Smooth muscle cell of the brain vasculature (primary cell): ENCODE results near the gene SLC22A12.

ENCODE experiments used
- DNase-seq: peaks from one replicate; pipeline ENCODE4 v3.0.0-alpha.2; 2012; ENCODE audit warnings: low read depth, low spot score

Gene SLC22A12

GRCh38 chr11:64604458-64605243 lies 13.6 kb downstream of the SLC22A12 start:
- DNase-seq, result no peak

GRCh38 chr11:64605244-64605560 lies 14.2 kb downstream of the SLC22A12 start:
- no peak for DNase-seq

DNA sequence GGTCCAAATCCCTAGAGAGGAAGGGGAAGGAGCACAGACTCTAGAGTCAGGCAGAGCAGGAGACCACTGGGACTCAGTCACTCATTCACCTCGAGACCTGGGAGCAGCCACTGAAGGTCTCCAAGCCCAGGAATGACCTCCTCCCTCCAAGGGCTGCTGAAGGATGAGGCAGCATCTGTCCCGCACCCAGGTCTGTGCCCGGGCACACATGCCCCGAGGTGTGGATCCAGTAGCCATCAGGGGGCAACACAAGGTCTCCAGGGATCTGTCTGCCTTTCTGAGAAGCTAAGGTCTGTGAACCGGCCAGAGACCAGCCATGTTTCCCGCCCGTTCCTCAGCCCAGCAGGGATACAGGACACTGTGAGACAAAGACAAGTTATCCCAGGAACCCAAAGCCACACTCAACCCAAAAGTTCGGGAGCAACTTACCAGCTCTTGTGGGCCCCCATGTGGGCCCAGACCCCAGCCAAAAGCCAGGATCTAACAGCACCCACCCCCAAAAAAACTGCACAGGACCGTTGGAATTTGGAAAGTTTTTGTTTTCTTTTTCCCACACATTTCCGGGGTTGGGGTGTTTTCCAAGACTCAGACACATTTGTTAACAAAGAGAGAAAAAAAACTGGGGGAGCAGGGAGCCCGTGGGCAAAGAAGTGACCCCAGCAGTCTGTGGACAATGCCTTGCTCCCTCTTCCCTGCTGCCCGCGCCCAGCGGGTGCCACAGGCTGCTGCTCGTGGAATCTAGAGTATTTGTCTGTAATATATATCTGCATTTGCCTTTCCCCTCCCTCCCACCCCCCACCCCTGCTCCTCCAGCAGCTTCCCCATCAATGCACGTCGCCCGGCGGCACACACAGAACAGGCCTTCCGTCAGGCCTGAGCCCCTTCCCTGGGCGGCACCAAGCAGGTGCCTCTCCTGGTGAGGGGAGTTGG lies 14.9 kb downstream of the SLC22A12 start:
- no peak for DNase-seq

- no peak for DNase-seq
Measured at GRCh38 chr11:64606796-64607380, 15.9 kb downstream of the SLC22A12 start.

DNA sequence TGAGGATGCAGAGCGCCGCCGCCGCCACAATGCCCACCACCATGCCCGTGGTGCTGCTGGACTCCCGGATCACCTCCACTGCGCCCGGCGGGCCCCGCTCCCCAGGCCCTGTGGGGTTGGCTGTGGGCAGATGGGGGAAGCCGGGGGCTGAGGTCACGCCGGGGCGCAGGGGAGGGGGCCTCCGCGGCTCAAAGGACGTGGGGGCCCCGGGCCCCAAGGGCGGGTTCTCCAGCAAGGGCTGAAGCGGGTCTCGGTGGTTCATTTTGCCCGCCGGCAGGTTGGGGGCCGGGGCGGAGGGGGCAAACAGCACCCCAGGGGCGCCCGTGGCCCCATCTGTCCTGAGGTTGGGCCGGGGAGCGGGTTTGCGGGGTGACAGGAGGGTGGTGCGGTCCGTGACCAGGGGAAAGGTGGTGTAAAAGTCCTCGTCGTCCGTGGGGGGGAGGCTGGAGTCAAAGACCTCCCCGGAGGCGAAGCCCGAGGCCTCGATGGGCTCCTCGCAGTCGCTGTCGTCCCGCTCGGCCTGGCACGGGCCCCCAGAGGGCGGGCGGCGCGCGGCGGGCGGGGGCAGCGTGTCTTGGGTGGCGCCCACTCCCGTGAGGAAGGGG lies 16.5 kb downstream of the SLC22A12 start:
- DNase-seq, result no peak

DNA sequence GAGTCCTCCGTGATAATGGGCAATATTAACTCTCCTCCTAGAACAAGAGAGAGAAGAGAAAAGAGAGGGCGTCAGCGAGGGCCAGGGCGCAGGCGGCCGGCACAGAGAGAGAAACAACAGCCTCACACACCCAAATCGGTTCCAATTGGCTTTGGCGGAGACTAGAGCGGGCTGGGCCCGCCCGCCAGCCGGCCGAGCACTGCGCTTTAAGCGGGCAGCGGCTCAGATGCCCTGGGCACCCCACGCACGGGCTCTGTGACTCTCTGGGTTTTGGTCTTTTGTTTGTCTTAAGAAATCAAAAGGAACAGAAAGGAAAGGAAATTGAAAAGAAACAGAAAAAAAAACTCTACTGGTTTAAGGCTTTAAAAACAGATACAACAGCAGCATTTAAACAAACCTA lies 17.0 kb downstream of the SLC22A12 start:
- no peak for DNase-seq

DNA sequence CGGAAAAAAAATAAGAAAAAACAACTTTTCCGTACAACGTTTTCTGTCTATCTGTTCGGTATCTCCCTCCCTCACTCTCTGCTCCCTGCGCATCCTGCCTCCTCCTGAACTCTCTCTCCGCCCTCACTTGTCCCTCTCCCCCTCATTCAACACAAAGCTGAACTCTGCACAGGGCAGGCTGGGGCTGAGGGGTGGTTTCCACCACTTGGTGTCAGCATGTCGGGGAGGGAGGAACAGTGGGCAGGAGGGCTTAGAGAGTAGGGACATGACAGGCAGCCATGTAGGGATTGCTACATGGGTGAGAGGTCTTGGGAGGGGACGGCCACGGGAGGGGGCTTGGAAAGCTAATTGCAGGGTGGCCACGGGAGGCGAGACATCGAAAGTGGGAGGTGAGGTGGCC lies 17.6 kb downstream of the SLC22A12 start:
- DNase-seq, result no peak

- DNase-seq, result no peak
Measured at GRCh38 chr11:64609436-64610047, 18.5 kb downstream of the SLC22A12 start.

DNA sequence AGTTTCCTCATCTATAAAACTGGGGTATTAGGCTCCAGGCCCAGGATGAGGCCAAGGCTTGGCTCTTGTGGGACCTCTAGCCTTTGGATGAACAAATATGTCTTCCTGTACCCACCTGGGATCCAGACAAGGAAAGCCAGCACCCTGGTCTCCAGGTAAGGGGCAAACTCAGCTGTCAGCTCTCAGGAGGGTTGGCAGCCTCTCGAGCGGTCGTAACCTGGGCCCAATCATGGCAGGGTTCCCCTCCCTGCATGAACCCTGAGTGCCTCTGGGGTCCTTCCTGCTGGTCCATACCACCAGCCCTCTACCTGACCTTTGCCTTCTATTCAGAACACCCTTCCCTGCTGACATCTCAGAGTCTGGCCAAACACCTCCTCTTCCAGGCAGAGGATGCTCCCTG lies 19.6 kb downstream of the SLC22A12 start:
- DNase-seq, result no peak

- DNase-seq, result no peak
Measured at GRCh38 chr11:64611176-64611575, 20.2 kb downstream of the SLC22A12 start.

DNA sequence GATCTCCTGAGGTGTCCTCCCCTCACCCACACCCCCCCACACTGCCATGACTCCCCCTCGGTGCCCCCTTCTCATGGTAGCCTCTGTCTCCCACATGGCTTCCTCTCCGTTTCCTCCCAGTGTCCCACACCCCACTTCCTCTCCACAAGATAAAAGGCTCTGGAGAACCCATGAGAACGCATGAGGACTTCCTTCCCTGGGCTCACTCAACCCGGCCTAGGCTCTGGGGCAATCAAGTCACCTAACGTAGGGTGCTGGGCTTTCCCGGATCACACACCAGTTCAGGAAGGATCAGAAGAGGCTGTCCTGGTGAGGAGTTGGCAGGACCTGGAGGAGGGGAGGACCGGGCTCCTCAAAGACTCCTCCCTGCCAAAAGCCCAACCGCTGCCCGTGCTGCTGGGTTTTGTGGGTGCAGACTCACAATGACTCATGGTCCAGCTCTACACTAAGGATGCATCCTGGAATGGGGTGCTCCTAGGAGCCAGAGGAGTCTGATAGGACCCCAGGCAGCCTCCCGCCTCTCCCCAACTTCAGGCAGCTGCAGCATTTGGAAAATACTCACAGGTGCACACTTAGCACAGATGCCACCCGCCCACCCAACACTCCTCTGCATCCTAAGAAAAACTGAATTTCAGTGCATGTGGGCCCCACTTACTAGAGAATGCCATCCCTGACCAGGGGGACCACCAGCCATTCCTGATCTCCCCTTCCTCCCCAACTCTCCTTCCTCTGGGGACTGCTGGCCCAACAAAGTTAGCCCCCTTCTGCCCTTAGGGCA lies 21.0 kb downstream of the SLC22A12 start:
- DNase-seq, result no peak

- DNase-seq, result no peak
Measured at GRCh38 chr11:64613648-64614047, 22.6 kb downstream of the SLC22A12 start.

- no peak for DNase-seq
Measured at GRCh38 chr11:64614917-64615316, 23.9 kb downstream of the SLC22A12 start.

DNA sequence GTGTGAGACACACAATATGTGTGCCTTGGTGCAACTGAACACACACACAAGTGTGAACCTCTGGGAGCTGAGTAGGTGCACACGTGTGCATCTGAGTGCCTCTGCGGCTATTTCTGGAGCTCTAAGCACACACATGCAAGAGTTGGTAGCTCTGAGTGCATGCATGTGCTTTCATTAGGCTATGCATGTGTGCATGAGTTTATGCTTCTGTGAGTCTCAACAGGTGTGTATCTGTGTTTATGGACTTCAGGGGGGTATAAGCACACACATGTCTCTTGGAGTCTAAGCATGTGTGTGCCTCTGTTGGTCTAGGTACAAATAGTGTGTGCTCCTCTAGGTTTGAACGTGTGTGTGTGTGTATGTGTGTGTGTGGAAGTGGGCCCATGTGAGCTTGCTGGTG lies 25.8 kb downstream of the SLC22A12 start:
- no peak for DNase-seq

- no peak for DNase-seq
Measured at GRCh38 chr11:64619196-64619595, 28.2 kb downstream of the SLC22A12 start.

DNA sequence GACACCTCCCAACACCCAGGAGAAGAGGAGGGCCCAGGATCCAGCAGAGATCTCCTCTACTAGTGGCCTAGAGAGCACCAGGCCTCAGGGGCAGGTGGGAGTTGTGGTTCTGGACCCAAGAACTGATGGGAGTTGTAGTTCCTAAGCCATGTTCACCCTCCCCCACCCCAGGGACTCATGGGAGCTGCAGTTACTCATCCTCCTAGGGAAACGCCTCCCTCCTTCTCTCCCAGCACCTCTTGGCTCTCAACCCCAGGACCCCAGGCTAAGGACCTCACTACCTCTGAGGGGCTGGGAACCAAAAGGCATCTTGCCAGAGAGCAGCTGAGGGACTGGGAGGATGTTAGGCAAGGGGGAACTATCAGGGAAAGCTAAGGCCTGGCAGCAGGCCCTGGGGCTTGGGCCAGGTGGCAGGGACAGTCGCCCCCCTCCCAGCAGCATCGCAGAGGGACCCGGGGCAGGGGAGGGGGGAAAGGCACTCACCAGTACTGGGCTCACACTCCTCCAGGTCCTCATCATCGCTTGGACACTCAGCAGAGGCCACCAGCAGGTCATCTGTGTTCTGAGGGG lies 28.9 kb downstream of the SLC22A12 start:
- DNase-seq, result peak; percentile 1

GRCh38 chr11:64620381-64620971 lies 29.5 kb downstream of the SLC22A12 start:
- DNase-seq, result no peak

GRCh38 chr11:64621283-64622019 lies 30.4 kb downstream of the SLC22A12 start:
- no peak for DNase-seq

GRCh38 chr11:64622681-64623080 lies 31.7 kb downstream of the SLC22A12 start:
- no peak for DNase-seq
